Tibial nerve (tissue), 4 donors: ENCODE results near the gene HNRNPD. TPM values are rescaled to one million over a fixed set of nuclear protein-coding genes. Genes with fewer than 3 reads are reported as not detected.

Source experiments
- DNase-seq, 2 donors: peaks; one replicate each; pipeline ENCODE4 v3.0.0-alpha.2; 2019; ENCODE audit warnings: low spot score in 2 of 2
- H3K27ac ChIP-seq, 4 donors: fragments of 200-600 bp; sonication (generic) in 3 of 4; one replicate each; pipeline ENCODE4 v1.5.1; 2017 to 2019; ENCODE audit warnings: mild to moderate bottlenecking in 1 of 4
- H3K27me3 ChIP-seq, 2 donors: fragments of 200-600 bp; sonication (generic) in 1 of 2; one replicate each; pipeline versions ENCODE4 v1.5.1 to v1.6.0; 2017 to 2019
- H3K36me3 ChIP-seq, 3 donors: fragments of 200-600 bp; sonication (generic); one replicate each; pipeline ENCODE4 v1.5.1; 2018 to 2019
- H3K4me1 ChIP-seq, 4 donors: fragments of 200-600 bp; sonication (generic) in 3 of 4; one replicate each; pipeline ENCODE4 v1.5.1; 2017 to 2019
- H3K4me3 ChIP-seq, 4 donors: fragments of 200-600 bp; sonication (generic) in 3 of 4; one replicate each; pipeline ENCODE4 v1.5.1; 2017 to 2019; ENCODE audit warnings: mild to moderate bottlenecking in 1 of 4, moderate library complexity in 1 of 4
- H3K9me3 ChIP-seq, 4 donors: fragments of 200-600 bp; sonication (generic) in 3 of 4; one replicate each; pipeline ENCODE4 v1.5.1; 2017 to 2019
- EP300 ChIP-seq, 2 donors: sonication (generic); formaldehyde crosslinking; IDR thresholded peaks; one replicate each; pipeline ENCODE4 v1.6.1; 2017; ENCODE audit warnings: antibody characterized with exemption in 2 of 2, mild to moderate bottlenecking in 1 of 2
- POLR2A ChIP-seq, 2 donors: fragments of 450-650 bp; IDR thresholded peaks; one replicate each; pipeline ENCODE4 v1.6.1; 2017; ENCODE audit warnings: antibody characterized with exemption in 2 of 2, mild to moderate bottlenecking in 2 of 2, moderate library complexity in 2 of 2
- WGBS, 2 donors: methylation state at CpG; one replicate each; pipeline ENCODE4 v1.1.5; 2018; 5-methylcytosine and 5-hydroxymethylcytosine counted together
- total RNA-seq, 4 donors: library from RNA; depleted of rRNA; stranded (reverse); fragments of >200 nt; gene quantifications; one replicate each; pipeline ENCODE4 v1.1.0, GENCODE V29; 2016
- TF ChIP-seq, protein P1 (sequence below), 5 experiments: fragments of 200-600 bp in 3 of 5; fragments of 450-650 bp in 2 of 5; sonication (generic) in 3 of 5; IDR thresholded peaks; one replicate each; pipeline ENCODE4 v1.5.1; 2016 to 2019; ENCODE audit warnings: antibody characterized with exemption in 5 of 5, mild to moderate bottlenecking in 3 of 5, moderate library complexity in 2 of 5

The HNRNPD gene
- total RNA-seq, 4 donors from 2014 or later, result 69.9 to 98.5 (median 91.2) TPM

DNA sequence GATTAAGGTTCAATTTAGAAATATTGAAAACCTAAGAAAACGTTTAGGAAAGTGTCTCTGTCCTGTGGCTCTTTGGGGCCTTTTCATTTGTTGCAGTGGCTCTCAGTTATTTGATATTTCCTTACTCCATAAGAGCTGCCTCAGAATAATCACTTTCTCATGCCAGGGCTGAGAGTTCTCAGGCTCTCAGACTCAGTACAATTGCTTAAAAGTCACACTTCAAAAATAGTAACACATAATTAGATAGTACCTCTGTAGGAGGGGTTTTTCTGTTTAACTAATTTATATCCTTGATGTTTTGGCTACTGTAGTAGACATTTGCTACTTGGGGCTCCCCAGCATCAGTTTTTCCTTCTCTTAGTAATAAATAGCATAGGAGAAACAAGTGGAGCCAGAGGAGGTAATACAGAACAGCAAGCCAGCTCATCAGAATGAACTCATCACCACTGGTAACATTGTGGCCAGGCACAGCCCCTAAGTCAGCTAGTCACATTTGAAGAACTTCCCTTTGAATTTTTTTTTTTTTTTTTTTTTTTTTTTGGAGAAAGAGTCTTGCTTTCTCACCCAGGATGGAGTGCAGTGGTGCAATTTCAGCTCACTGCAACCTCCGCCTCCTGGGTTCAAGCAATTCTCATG, 8.0 kb upstream of the HNRNPD start:
- Histone ChIP-seq H3K36me3 (peaks cover 0 to 31% (median 0%) of the 10 kb centered on the region in 3 donors), H3K27me3 (no peaks in the 10 kb centered on the region), H3K9me3 (peaks cover 0 to 7% (median 0%) of the 10 kb centered on the region in 4 donors), H3K4me1 (no peaks in the 10 kb centered on the region), H3K4me3 (no peak overlapping the region), H3K27ac (no peak overlapping the region)
- DNase-seq, result no peak
- TF ChIP-seq, protein P1, sequence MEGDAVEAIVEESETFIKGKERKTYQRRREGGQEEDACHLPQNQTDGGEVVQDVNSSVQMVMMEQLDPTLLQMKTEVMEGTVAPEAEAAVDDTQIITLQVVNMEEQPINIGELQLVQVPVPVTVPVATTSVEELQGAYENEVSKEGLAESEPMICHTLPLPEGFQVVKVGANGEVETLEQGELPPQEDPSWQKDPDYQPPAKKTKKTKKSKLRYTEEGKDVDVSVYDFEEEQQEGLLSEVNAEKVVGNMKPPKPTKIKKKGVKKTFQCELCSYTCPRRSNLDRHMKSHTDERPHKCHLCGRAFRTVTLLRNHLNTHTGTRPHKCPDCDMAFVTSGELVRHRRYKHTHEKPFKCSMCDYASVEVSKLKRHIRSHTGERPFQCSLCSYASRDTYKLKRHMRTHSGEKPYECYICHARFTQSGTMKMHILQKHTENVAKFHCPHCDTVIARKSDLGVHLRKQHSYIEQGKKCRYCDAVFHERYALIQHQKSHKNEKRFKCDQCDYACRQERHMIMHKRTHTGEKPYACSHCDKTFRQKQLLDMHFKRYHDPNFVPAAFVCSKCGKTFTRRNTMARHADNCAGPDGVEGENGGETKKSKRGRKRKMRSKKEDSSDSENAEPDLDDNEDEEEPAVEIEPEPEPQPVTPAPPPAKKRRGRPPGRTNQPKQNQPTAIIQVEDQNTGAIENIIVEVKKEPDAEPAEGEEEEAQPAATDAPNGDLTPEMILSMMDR (IDR thresholded peaks at IDR 0.05), result no peak
- no peak for TF ChIP-seq POLR2A (IDR thresholded peaks at IDR 0.05)
- TF ChIP-seq EP300 (IDR thresholded peaks at IDR 0.05), result no peak
- WGBS, 2 donors, result 86 to 87% methylated on average over 2 of the region's 2 CpGs

DNA sequence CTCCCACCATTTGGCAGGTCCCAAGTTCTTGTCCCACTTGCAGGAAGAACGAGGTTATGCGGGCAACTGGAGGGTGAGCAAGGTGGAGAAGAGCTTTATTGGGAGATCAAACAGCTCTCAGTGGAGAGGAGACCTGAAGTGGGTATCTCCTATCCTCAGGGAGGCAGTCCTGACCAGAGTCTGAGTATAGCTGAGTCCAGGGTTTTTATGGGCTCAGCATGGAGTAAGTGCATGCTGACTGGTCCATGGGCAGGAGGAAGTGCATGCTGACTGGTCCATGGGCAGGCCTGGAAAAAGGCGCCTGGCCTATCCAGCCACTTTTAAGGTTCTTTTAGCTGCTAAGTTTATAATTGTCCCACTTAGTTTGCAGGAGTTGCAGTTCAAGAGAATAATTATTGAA, 7.4 kb upstream of the HNRNPD start:
- Histone ChIP-seq H3K4me3 (no peak overlapping the region), H3K27me3 (no peaks in the 10 kb centered on the region), H3K9me3 (peaks cover 0 to 7% (median 0%) of the 10 kb centered on the region in 4 donors), H3K36me3 (peaks cover 0 to 31% (median 0%) of the 10 kb centered on the region in 3 donors), H3K4me1 (peaks cover 0 to 5% (median under 1%) of the 10 kb centered on the region in 4 donors), H3K27ac (no peak overlapping the region)
- WGBS, 2 donors, result 98 to 100% methylated on average over 3 of the region's 3 CpGs
- TF ChIP-seq EP300 (IDR thresholded peaks at IDR 0.05), result no peak
- no peak for TF ChIP-seq POLR2A (IDR thresholded peaks at IDR 0.05)
- TF ChIP-seq, protein P1 (IDR thresholded peaks at IDR 0.05), result no peak
- no peak for DNase-seq

DNA sequence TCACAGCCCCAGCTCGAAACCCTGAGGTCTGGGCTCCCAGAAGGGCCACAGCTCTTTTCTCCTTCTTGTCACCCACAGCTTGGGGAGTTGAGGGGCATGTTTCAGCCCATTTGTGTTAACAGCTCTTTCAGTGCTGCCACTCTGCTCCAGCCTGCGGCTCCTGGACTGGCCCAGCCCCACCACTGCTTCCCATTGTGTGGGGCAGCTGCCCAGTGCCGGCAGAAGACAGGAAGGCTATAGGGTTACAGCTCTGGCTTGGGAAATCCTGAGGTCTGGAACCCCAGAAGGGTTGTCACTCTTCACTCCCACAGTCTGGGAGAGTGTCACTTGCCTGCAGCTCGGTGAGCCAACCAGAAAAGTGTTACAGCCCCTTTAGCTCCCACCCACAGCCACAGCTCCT, 7.0 kb upstream of the HNRNPD start:
- H3K4me1 ChIP-seq, result peaks cover 0 to 9% (median 2%) of the 10 kb centered on the region in 4 donors
- peaks cover 0 to 31% (median 0%) of the 10 kb centered on the region in 3 donors for H3K36me3 ChIP-seq
- no peak overlapping the region for H3K27ac ChIP-seq
- H3K9me3 ChIP-seq, result peaks cover 0 to 7% (median 0%) of the 10 kb centered on the region in 4 donors
- no peak for TF ChIP-seq POLR2A (IDR thresholded peaks at IDR 0.05)
- TF ChIP-seq, protein P1 (IDR thresholded peaks at IDR 0.05), result no peak
- TF ChIP-seq EP300 (IDR thresholded peaks at IDR 0.05), result no peak
- H3K27me3 ChIP-seq, result no peaks in the 10 kb centered on the region
- DNase-seq, result no peak
- no peak overlapping the region for H3K4me3 ChIP-seq
- 95 to 98% methylated on average over 4 of the region's 4 CpGs for WGBS, 2 donors

DNA sequence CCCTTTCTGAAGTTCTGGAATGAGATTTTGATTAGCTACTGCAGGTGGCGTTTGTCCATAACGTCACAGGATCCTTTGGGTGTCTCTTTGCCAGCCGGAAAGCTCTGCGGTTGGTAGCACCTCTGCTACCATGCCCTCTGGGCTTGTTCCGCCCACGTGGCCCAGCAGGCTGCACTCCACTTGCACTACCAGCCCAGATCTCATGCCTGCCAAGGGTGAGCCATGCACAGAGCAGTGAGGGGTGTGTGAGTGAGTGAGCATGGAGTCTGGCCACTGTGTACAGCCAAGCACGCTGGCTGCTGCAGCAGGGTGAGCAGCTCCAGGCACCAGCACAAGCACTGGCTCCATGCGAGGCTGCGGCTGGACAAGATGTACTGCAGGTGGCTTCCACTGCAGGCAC, 6.6 kb upstream of the HNRNPD start:
- no peaks in the 10 kb centered on the region for H3K27me3 ChIP-seq

DNA sequence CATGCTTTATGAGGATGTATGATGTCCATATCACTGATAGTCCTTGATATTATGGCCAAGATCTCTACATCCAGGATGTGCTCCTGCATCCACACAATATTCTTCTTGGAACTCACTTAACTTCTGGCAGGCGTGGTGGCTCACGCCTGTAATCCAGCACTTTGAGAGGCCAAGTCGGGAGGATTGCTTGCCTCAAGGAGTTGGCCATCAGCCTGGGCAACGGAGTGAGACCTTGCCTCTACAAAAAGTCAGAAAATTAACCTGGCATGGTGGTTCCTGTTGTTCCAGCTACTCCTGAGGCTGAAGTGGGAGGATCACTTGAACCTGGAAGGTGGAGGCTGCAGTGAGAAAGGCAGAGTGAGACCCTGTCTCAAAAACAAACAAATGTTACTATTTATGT, 2.3 kb upstream of the HNRNPD start:
- Histone ChIP-seq H3K9me3 (peaks cover 0 to 3% (median 0%) of the 10 kb centered on the region in 4 donors), H3K36me3 (peaks cover 0 to 14% (median 0%) of the 10 kb centered on the region in 3 donors), H3K4me3 (no peak overlapping the region), H3K27ac (no peak overlapping the region), H3K4me1 (peaks cover 0 to 31% (median 7%) of the 10 kb centered on the region in 4 donors), H3K27me3 (no peaks in the 10 kb centered on the region)
- 81 to 90% methylated on average over 4 of the region's 4 CpGs for WGBS, 2 donors
- DNase-seq, result no peak
- no peak for TF ChIP-seq POLR2A (IDR thresholded peaks at IDR 0.05)

More for the DNA sequence above, 6.6 kb upstream of the HNRNPD start:
- H3K9me3 ChIP-seq, result peaks cover 0 to 7% (median 0%) of the 10 kb centered on the region in 4 donors
- WGBS, 2 donors, result 91% methylated on average over 8 to 9 of the region's 9 CpGs
- no peak overlapping the region for H3K27ac ChIP-seq
- peaks cover 0 to 14% (median 4%) of the 10 kb centered on the region in 4 donors for H3K4me1 ChIP-seq
- no peak overlapping the region for H3K4me3 ChIP-seq
- TF ChIP-seq POLR2A (IDR thresholded peaks at IDR 0.05) (no peak), EP300 (IDR thresholded peaks at IDR 0.05) (no peak)
- TF ChIP-seq, protein P1 (IDR thresholded peaks at IDR 0.05), result no peak
- H3K36me3 ChIP-seq, result peaks cover 0 to 31% (median 0%) of the 10 kb centered on the region in 3 donors
- no peak for DNase-seq
